Cerebellar cortex (tissue), 1 donor: ENCODE measurements around the gene RAB14.
"Not testable (repeated sequence)": the region's sequence is repeated elsewhere in the genome, so short reads cannot be mapped to it uniquely, and the experiment has no call there.

Experiments used
- DNase-seq: peaks from one replicate; pipeline ENCODE4 v3.0.0-alpha.2; 2015; ENCODE audit warnings: low spot score

RAB14 gene

GRCh38 chr9:121154782-121155181, 46.9 kb downstream of the RAB14 start:
- DNase-seq: no peak

GRCh38 chr9:121153642-121154041, 48.0 kb downstream of the RAB14 start:
- DNase-seq: no peak

- DNase-seq: no peak
Observed at GRCh38 chr9:121150188-121150587, 51.5 kb downstream of the RAB14 start.

- no peak for DNase-seq
Observed at GRCh38 chr9:121144482-121144881, 57.2 kb downstream of the RAB14 start.

GRCh38 chr9:121143771-121144170, 57.9 kb downstream of the RAB14 start:
- DNase-seq: no peak

- DNase-seq: no peak
Observed at GRCh38 chr9:121141706-121142105, 60.0 kb downstream of the RAB14 start.

- DNase-seq: no peak
Observed at GRCh38 chr9:121141306-121141705, 60.4 kb downstream of the RAB14 start.

- no peak for DNase-seq
Observed at GRCh38 chr9:121140162-121140561, 61.5 kb downstream of the RAB14 start.

- DNase-seq: no peak
Observed at GRCh38 chr9:121138973-121139372, 62.7 kb downstream of the RAB14 start.

- DNase-seq: no peak
Observed at GRCh38 chr9:121138561-121138960, 63.1 kb downstream of the RAB14 start.

- DNase-seq: no peak
Observed at GRCh38 chr9:121135642-121136041, 66.0 kb downstream of the RAB14 start.

- DNase-seq: no peak
Observed at GRCh38 chr9:121133104-121133816, 68.4 kb downstream of the RAB14 start.

GRCh38 chr9:121129384-121129783, 72.3 kb downstream of the RAB14 start:
- DNase-seq: not testable (repeated sequence)
